Endothelial cell of umbilical vein (primary cell): Measurements from ENCODE around the gene CPNE1. TPM values are rescaled to one million over a fixed set of nuclear protein-coding genes. Genes with fewer than 3 reads are reported as not detected.

Experiments
- BruUV-seq: library from RNA; stranded (reverse); fragments of 400-500 nt; replicated peaks from 2 replicates; lab custom pipeline; 2021; lab: Mats Ljungman, UMichigan
- CTCF ChIA-PET: fragments of 300-600, 350-600 bp; sonication (Branson Sonifier 250); formaldehyde crosslinking; loops from one replicate; lab custom pipeline; 2021; ENCODE audit warnings: antibody characterized with exemption, inconsistent platforms; lab: Charles Lee
- POLR2A ChIA-PET: fragments of 300-600, 350-600 bp; sonication (Branson Sonifier 250); formaldehyde crosslinking; loops from one replicate; lab custom pipeline; 2021; ENCODE audit warnings: antibody characterized with exemption, inconsistent platforms; lab: Charles Lee
- DNase-seq: peaks from one replicate; pipeline ENCODE4 v3.0.0-alpha.2; 2011; ENCODE audit warnings: low read depth, low spot score
- FAIRE-seq: peaks from 2 replicates; lab custom pipeline; 2011; peaks lifted over from hg19 to GRCh38; lab: Jason Lieb, UNC
- H2AFZ ChIP-seq: 2 replicates; pipeline ENCODE4 v1.6.0; 2012; ENCODE audit warnings: low read depth, low read length, control low read depth, inconsistent platforms
- H3K27ac ChIP-seq: 2 replicates; pipeline ENCODE4 v1.5.1; 2011; ENCODE audit warnings: low read depth, mild to moderate bottlenecking, control low read depth, low read length, moderate library complexity; ENCODE audit not compliant: insufficient read depth
- H3K27me3 ChIP-seq, 2 experiments: 2 replicates each; pipeline versions ENCODE4 v1.6.0 to v1.6.1; 2011; ENCODE audit warnings: low read length in 2 of 2, mixed read lengths in 1 of 2; ENCODE audit not compliant: control insufficient read depth in 2 of 2, insufficient read depth in 2 of 2
- H3K36me3 ChIP-seq, 2 experiments: 2 replicates in 1 of 2; 3 replicates in 1 of 2; pipeline ENCODE4 v1.5.1; 2011; ENCODE audit warnings: low read length in 2 of 2, mild to moderate bottlenecking in 1 of 2, moderate library complexity in 1 of 2; ENCODE audit not compliant: control insufficient read depth in 2 of 2, insufficient read depth in 2 of 2; ENCODE audit errors: extremely low read depth in 1 of 2
- H3K4me1 ChIP-seq: 3 replicates; pipeline ENCODE4 v1.5.1; 2011; ENCODE audit warnings: mild to moderate bottlenecking, low read length; ENCODE audit not compliant: control insufficient read depth, insufficient read depth; ENCODE audit errors: extremely low read depth
- H3K4me2 ChIP-seq: 2 replicates; pipeline ENCODE4 v1.6.1; 2011; ENCODE audit warnings: low read length, control low read depth, mixed read lengths; ENCODE audit not compliant: insufficient read depth
- H3K4me3 ChIP-seq, 3 experiments: fragments of 200-600 bp in 1 of 3; sonication (generic), shearing (Covaris generic) in 1 of 3; replicated peaks in 1 of 3; 2 replicates each; pipeline ENCODE4 v1.5.1; 2011 to 2016; ENCODE audit warnings: control low read depth in 3 of 3, low read length in 3 of 3, mild to moderate bottlenecking in 2 of 3, inconsistent platforms in 1 of 3, low read depth in 1 of 3, moderate library complexity in 1 of 3; ENCODE audit not compliant: insufficient read depth in 1 of 3
- H3K79me2 ChIP-seq: 2 replicates; pipeline ENCODE4 v1.6.0; 2012; ENCODE audit warnings: low read length, inconsistent platforms; ENCODE audit not compliant: control insufficient read depth, insufficient read depth
- H3K9ac ChIP-seq: replicated peaks from 2 replicates; pipeline ENCODE3; 2011; ENCODE audit warnings: low read length, control low read depth; ENCODE audit not compliant: insufficient read depth; ENCODE audit errors: extremely low read depth
- H3K9me1 ChIP-seq: replicated peaks from 3 replicates; pipeline ENCODE4 v1.6.0; 2011; ENCODE audit warnings: mild to moderate bottlenecking, low read length; ENCODE audit not compliant: control insufficient read depth, insufficient read depth; ENCODE audit errors: extremely low read depth
- H3K9me3 ChIP-seq: replicated peaks from 2 replicates; pipeline ENCODE4 v1.5.1; 2012; ENCODE audit warnings: low read length, inconsistent platforms; ENCODE audit not compliant: control insufficient read depth, insufficient read depth
- H4K20me1 ChIP-seq: replicated peaks from 2 replicates; pipeline ENCODE3; 2011; ENCODE audit warnings: mild to moderate bottlenecking, low read length; ENCODE audit not compliant: control insufficient read depth, insufficient read depth; ENCODE audit errors: extremely low read depth
- CTCF ChIP-seq, 2 donors: IDR thresholded peaks; 1 replicate in 1 of 2; 2 replicates in 1 of 2; pipeline ENCODE4 v1.5.1; 2011; ENCODE audit warnings: low read length in 2 of 2, mild to moderate bottlenecking in 2 of 2, moderate library complexity in 2 of 2, control low read depth in 1 of 2, inconsistent platforms in 1 of 2, low read depth in 1 of 2; ENCODE audit not compliant: insufficient read depth in 1 of 2; ENCODE audit errors: extremely low read depth in 1 of 2
- EZH2 ChIP-seq: IDR thresholded peaks from 2 replicates; pipeline ENCODE4 v1.6.1; 2012; ENCODE audit warnings: borderline replicate concordance, low read depth, mild to moderate bottlenecking, moderate library complexity, low read length, inconsistent platforms; ENCODE audit not compliant: severe bottlenecking
- FOS ChIP-seq: IDR thresholded peaks from 2 replicates; pipeline ENCODE4 v1.6.1; 2011; ENCODE audit warnings: mild to moderate bottlenecking, low read length, moderate library complexity, borderline replicate concordance; ENCODE audit not compliant: insufficient read depth
- GATA2 ChIP-seq: IDR thresholded peaks from 2 replicates; pipeline ENCODE4 v1.7.0; 2011; ENCODE audit warnings: low read depth, mild to moderate bottlenecking, moderate library complexity, mixed read lengths, low read length; ENCODE audit not compliant: insufficient read length, insufficient read depth
- JUN ChIP-seq: IDR thresholded peaks from 2 replicates; pipeline ENCODE4 v1.6.1; 2011; ENCODE audit warnings: borderline replicate concordance, low read depth; ENCODE audit not compliant: insufficient read length, insufficient read depth
- MAX ChIP-seq: IDR thresholded peaks from 2 replicates; pipeline ENCODE4 v1.6.1; 2011; ENCODE audit not compliant: insufficient read depth, insufficient read length
- MYC ChIP-seq: IDR thresholded peaks from one replicate; pipeline ENCODE4 v1.6.1; 2011; ENCODE audit warnings: mild to moderate bottlenecking, low read depth, low read length
- POLR2A ChIP-seq: IDR thresholded peaks from 2 replicates; pipeline ENCODE4 v1.6.1; 2012; ENCODE audit warnings: low read depth, mild to moderate bottlenecking, control low read depth, low read length
- POLR2AphosphoS5 ChIP-seq: IDR thresholded peaks from 2 replicates; pipeline ENCODE4 v1.6.1; 2012; ENCODE audit warnings: low read depth, mild to moderate bottlenecking, control low read depth, low read length, moderate library complexity; ENCODE audit not compliant: insufficient read depth
- dilution Hi-C: fragments of 300-500 bp; cut with MboI; formaldehyde crosslinking; loops from one replicate; pipeline ENCODE4 v1.15.0; 2019; ENCODE audit warnings: low sequenced_read_pairs; ENCODE audit not compliant: extremely low pct_ligation_motif_present
- intact Hi-C: fragments of 100-400 bp; cut with micrococcal nuclease; formaldehyde crosslinking; loops from one replicate; pipeline ENCODE4 v1.10.0; 2022
- polyA plus RNA-seq, 4 experiments: library from polyadenylated mRNA; depleted of rRNA in 3 of 4; stranded (reverse) in 3 of 4; unstranded in 1 of 4; fragments of >200 nt; gene quantifications; 2 replicates each; pipeline versions ENCODE4 v1.2.1 to v1.2.3, GENCODE V29; 2011 to 2012; ENCODE audit warnings: missing spikeins in 1 of 4
- total RNA-seq: library from RNA; stranded (reverse); gene quantifications from 2 replicates; pipeline ENCODE4 v1.2.3, GENCODE V29; 2021

Gene CPNE1
- total and polyA plus RNA-seq, 2 donors (not counting 3 experiments of a cell fraction or from before 2014, with no cell fraction given) = 244 to 316 TPM

- H3K79me2 ChIP-seq = no peaks in the 10 kb centered on the region
- no peak for TF ChIP-seq FOS
- no peak for TF ChIP-seq MAX
- TF ChIP-seq POLR2AphosphoS5 = no peak
- no peak for TF ChIP-seq JUN
- no peak for TF ChIP-seq MYC
- TF ChIP-seq GATA2 = no peak
- no peak for TF ChIP-seq EZH2
- TF ChIP-seq CTCF (IDR thresholded peaks at IDR 0.05; ENCODE audit: extremely low read depth in 1 of 2, insufficient read depth in 1 of 2, low read depth in 1 of 2, low read length in 2 of 2) = no peak
- no peak for TF ChIP-seq POLR2A
- H3K27me3 ChIP-seq = no peaks in the 10 kb centered on the region
- dilution Hi-C loops (no loop called here), intact Hi-C loops (no loop called here)
- ChIA-PET POLR2A (no interaction called here), CTCF (interaction anchor here (1.0 kb wide), 1 partner anchor 21 kb away, joined by 3 read pairs; no protein-coding TSS in a partner anchor)
- no peaks in the 10 kb centered on the region for H4K20me1 ChIP-seq
- H3K4me1 ChIP-seq = no peaks in the 10 kb centered on the region
- no peak overlapping the region for H2AFZ ChIP-seq
- H3K4me2 ChIP-seq = no peak overlapping the region
- no peak overlapping the region for H3K4me3 ChIP-seq
- H3K27ac ChIP-seq = no peak overlapping the region
- FAIRE-seq = no peak
- H3K9me3 ChIP-seq = no peaks in the 10 kb centered on the region
- H3K36me3 ChIP-seq = peaks cover 6 to 30% of the 10 kb centered on the region in 2 experiments
- no peak for DNase-seq
- no peak overlapping the region for H3K9ac ChIP-seq
- no peaks in the 10 kb centered on the region for H3K9me1 ChIP-seq
- no TSS peak for BruUV-seq
Observed at GRCh38 chr20:35625584-35626385, 38.9 kb downstream of the CPNE1 start.
